HCT116 (cell line): ENCODE measurements around the gene OR10T2. TPM values are rescaled to one million over a fixed set of nuclear protein-coding genes. Genes with fewer than 3 reads are reported as not detected.

Source experiments
- ATAC-seq: fragments of 200-7000 bp; cut with Tn5 transposase; 2 replicates; pipeline ENCODE4 v1.9.1; 2020; ENCODE audit warnings: mild to moderate bottlenecking, moderate library complexity
- BruUV-seq: library from RNA; stranded (reverse); fragments of 400-500 nt; replicated peaks from 2 replicates; lab custom pipeline; 2021; lab: Mats Ljungman, UMichigan
- CTCF ChIA-PET: fragments of 300-600 bp; sonication (Branson Sonifier 250); formaldehyde crosslinking; loops from one replicate; lab custom pipeline; 2021; ENCODE audit warnings: antibody characterized with exemption; lab: Charles Lee
- POLR2A ChIA-PET: fragments of 300-600, 350-600 bp; sonication (Branson Sonifier 250); formaldehyde crosslinking; loops from one replicate; lab custom pipeline; 2021; ENCODE audit warnings: antibody characterized with exemption; lab: Charles Lee
- RAD21 ChIA-PET, 2 experiments: fragments of 300-600 bp; sonication (Branson Sonifier 250); formaldehyde crosslinking; loops; one replicate each; lab custom pipeline; 2023; ENCODE audit warnings: low total read pairs in 2 of 2; ENCODE audit not compliant: uncharacterized antibody in 2 of 2, unreplicated experiment in 2 of 2, low non-redundant PET in 1 of 2; lab: Charles Lee
- DNase-seq: peaks from one replicate; pipeline ENCODE4 v3.0.0-alpha.2; 2010; ENCODE audit warnings: low read depth, low spot score
- H2AFZ ChIP-seq: fragments of 200-600 bp; shearing (Covaris generic), sonication (generic); 2 replicates; pipeline ENCODE4 v1.6.1; 2017; ENCODE audit warnings: low read depth, mixed run types, mixed read lengths, antibody characterized with exemption, low read length; ENCODE audit not compliant: poor library complexity, severe bottlenecking
- H3K27ac ChIP-seq: 2 replicates; pipeline ENCODE4 v1.5.1; 2012; ENCODE audit warnings: low read depth, low read length
- H3K27me3 ChIP-seq: fragments of 200-600 bp; sonication (generic); 2 replicates; pipeline ENCODE4 v1.6.1; 2016; ENCODE audit warnings: mixed run types, low read length, mixed read lengths; ENCODE audit not compliant: insufficient read depth
- H3K36me3 ChIP-seq, 2 experiments: fragments of 200-500 bp in 1 of 2; fragments of 200-600 bp in 1 of 2; sonication (Bioruptor generic) in 1 of 2; sonication (generic) in 1 of 2; 2 replicates each; pipeline versions ENCODE4 v1.5.1 to v1.6.1; 2014 to 2016; ENCODE audit warnings: low read length in 2 of 2, inconsistent platforms in 1 of 2, mixed read lengths in 1 of 2, mixed run types in 1 of 2; ENCODE audit not compliant: insufficient read depth in 2 of 2, control insufficient read depth in 1 of 2
- H3K4me1 ChIP-seq, 2 experiments: fragments of 200-600 bp in 1 of 2; sonication (generic) in 1 of 2; 2 replicates each; pipeline versions ENCODE4 v1.5.1 to v1.6.1; 2012 to 2017; ENCODE audit warnings: low read length in 2 of 2, inconsistent platforms in 1 of 2, mild to moderate bottlenecking in 1 of 2, mixed read lengths in 1 of 2, mixed run types in 1 of 2, moderate library complexity in 1 of 2; ENCODE audit not compliant: insufficient read depth in 2 of 2, control insufficient read depth in 1 of 2
- H3K4me2 ChIP-seq: fragments of 200-600 bp; sonication (generic); 2 replicates; pipeline ENCODE4 v1.6.1; 2017; ENCODE audit warnings: mixed run types, low read length, mixed read lengths
- H3K4me3 ChIP-seq, 2 experiments: fragments of 200-600 bp in 1 of 2; sonication (generic) in 1 of 2; replicated peaks in 1 of 2; 2 replicates each; pipeline ENCODE4 v1.5.1; 2011 to 2016; ENCODE audit warnings: low read length in 2 of 2, control low read depth in 1 of 2, low read depth in 1 of 2, mild to moderate bottlenecking in 1 of 2, mixed read lengths in 1 of 2, mixed run types in 1 of 2
- H3K79me2 ChIP-seq: fragments of 200-600 bp; sonication (generic); 2 replicates; pipeline ENCODE4 v1.6.1; 2017; ENCODE audit warnings: mild to moderate bottlenecking, mixed run types, low read length, moderate library complexity, mixed read lengths; ENCODE audit not compliant: insufficient read depth
- H3K9ac ChIP-seq: fragments of 200-600 bp; sonication (generic); 2 replicates; pipeline ENCODE4 v1.6.1; 2016; ENCODE audit warnings: low read length, mixed read lengths
- H3K9me2 ChIP-seq: fragments of 200-600 bp; sonication (generic), shearing (Covaris generic); 2 replicates; pipeline ENCODE4 v1.6.1; 2017; ENCODE audit warnings: mixed run types, mild to moderate bottlenecking, moderate library complexity; ENCODE audit not compliant: insufficient read depth
- H3K9me3 ChIP-seq, 2 experiments: fragments of 200-500 bp in 1 of 2; fragments of 200-600 bp in 1 of 2; sonication (Bioruptor generic) in 1 of 2; sonication (generic) in 1 of 2; 2 replicates each; pipeline ENCODE4 v1.6.1; 2014 to 2017; ENCODE audit warnings: low read length in 2 of 2, mixed read lengths in 2 of 2, inconsistent platforms in 1 of 2, low read depth in 1 of 2, mild to moderate bottlenecking in 1 of 2, mixed run types in 1 of 2, moderate library complexity in 1 of 2; ENCODE audit not compliant: control insufficient read depth in 1 of 2, insufficient read depth in 1 of 2
- H4K20me1 ChIP-seq: fragments of 200-600 bp; sonication (generic), shearing (Covaris generic); 2 replicates; pipeline ENCODE4 v1.6.1; 2017; ENCODE audit warnings: mixed run types, mild to moderate bottlenecking, moderate library complexity; ENCODE audit not compliant: insufficient read depth
- CEBPB ChIP-seq: IDR thresholded peaks from 2 replicates; pipeline ENCODE4 v1.6.1; 2012; ENCODE audit warnings: low read depth
- ELF1 ChIP-seq: IDR thresholded peaks from 2 replicates; pipeline ENCODE4 v1.6.1; 2012; ENCODE audit warnings: low read depth, borderline replicate concordance
- EZH2 ChIP-seq: fragments of 200-600 bp; sonication (generic); IDR thresholded peaks from 2 replicates; pipeline ENCODE4 v1.6.1; 2017; ENCODE audit warnings: antibody characterized with exemption, mixed run types
- EZH2phosphoT487 ChIP-seq: fragments of 200-600 bp; IDR thresholded peaks from 2 replicates; pipeline ENCODE4 v1.6.1; 2018; ENCODE audit warnings: antibody characterized with exemption, borderline replicate concordance
- FOSL1 ChIP-seq: IDR thresholded peaks from 2 replicates; pipeline ENCODE4 v1.6.1; 2012; ENCODE audit warnings: low read depth
- POLR2A ChIP-seq: IDR thresholded peaks from 2 replicates; pipeline ENCODE4 v1.7.0; 2011; ENCODE audit warnings: borderline replicate concordance; ENCODE audit not compliant: insufficient read depth, insufficient read length; ENCODE audit errors: extremely low read depth
- POLR2AphosphoS5 ChIP-seq: IDR thresholded peaks from 2 replicates; pipeline ENCODE4 v1.6.1; 2011; ENCODE audit warnings: mild to moderate bottlenecking, low read depth, low read length, moderate library complexity
- SIN3A ChIP-seq: IDR thresholded peaks from 2 replicates; pipeline ENCODE4 v1.6.1; 2012; ENCODE audit warnings: low read depth
- YY1 ChIP-seq: IDR thresholded peaks from 2 replicates; pipeline ENCODE4 v1.6.1; 2011; ENCODE audit warnings: low read length, low read depth, moderate library complexity, mild to moderate bottlenecking; ENCODE audit not compliant: insufficient replicate concordance; ENCODE audit errors: extremely low read depth
- ZFX ChIP-seq: fragments of 450-650 bp; IDR thresholded peaks from 2 replicates; pipeline ENCODE4 v1.6.1; 2017
- intact Hi-C: fragments of 100-400 bp; cut with micrococcal nuclease; formaldehyde crosslinking; loops from 2 replicates; pipeline ENCODE4 v1.10.0; 2022
- total RNA-seq: library from RNA; stranded (reverse); gene quantifications from one replicate; pipeline ENCODE4 v1.2.1, GENCODE V29; 2021; ENCODE audit not compliant: unreplicated experiment
- TF ChIP-seq, protein P1 (sequence below): IDR thresholded peaks from 2 replicates; pipeline ENCODE4 v1.6.1; 2012; ENCODE audit warnings: low read depth
- TF ChIP-seq, protein P2 (sequence below): IDR thresholded peaks from 2 replicates; pipeline ENCODE4 v1.6.1; 2011; ENCODE audit warnings: mild to moderate bottlenecking, low read length, moderate library complexity; ENCODE audit not compliant: insufficient replicate concordance; ENCODE audit errors: extremely low read depth

Gene OR10T2
- total RNA-seq, 1 experiment from 2014 or later, result not detected

DNA sequence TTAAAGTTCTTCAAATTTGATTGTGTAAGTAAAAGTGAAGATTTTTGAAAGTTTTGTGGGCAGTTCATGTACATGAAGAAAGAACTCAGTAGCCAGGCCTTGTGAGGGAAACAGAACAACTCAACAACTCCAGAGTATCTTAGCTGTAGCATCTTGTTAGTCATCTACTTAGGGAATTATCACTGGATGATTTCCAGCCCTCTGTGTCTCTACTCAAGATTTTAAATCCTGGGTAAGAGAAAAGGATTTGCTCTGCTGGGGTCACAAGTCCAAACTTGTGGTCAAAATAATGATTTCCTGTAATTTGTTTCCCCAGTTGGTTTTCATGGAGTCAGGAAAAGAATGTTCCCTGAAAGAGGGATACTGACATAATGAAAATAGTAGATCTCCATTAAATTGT, 8.2 kb downstream of the OR10T2 start:
- no peak for DNase-seq
- ChIA-PET POLR2A (interaction anchor here (0.6 kb wide), 1 partner anchor 1054 kb away, joined by 3 read pairs; no protein-coding TSS in a partner anchor), CTCF (no interaction called here)
- Histone ChIP-seq H3K9ac (no peak overlapping the region), H3K4me1 (no peaks in the 10 kb centered on the region), H3K27me3 (no peaks in the 10 kb centered on the region; the same call in 1 of the 2 replicates), H3K36me3 (no peaks in the 10 kb centered on the region)
- TF ChIP-seq, protein P1, sequence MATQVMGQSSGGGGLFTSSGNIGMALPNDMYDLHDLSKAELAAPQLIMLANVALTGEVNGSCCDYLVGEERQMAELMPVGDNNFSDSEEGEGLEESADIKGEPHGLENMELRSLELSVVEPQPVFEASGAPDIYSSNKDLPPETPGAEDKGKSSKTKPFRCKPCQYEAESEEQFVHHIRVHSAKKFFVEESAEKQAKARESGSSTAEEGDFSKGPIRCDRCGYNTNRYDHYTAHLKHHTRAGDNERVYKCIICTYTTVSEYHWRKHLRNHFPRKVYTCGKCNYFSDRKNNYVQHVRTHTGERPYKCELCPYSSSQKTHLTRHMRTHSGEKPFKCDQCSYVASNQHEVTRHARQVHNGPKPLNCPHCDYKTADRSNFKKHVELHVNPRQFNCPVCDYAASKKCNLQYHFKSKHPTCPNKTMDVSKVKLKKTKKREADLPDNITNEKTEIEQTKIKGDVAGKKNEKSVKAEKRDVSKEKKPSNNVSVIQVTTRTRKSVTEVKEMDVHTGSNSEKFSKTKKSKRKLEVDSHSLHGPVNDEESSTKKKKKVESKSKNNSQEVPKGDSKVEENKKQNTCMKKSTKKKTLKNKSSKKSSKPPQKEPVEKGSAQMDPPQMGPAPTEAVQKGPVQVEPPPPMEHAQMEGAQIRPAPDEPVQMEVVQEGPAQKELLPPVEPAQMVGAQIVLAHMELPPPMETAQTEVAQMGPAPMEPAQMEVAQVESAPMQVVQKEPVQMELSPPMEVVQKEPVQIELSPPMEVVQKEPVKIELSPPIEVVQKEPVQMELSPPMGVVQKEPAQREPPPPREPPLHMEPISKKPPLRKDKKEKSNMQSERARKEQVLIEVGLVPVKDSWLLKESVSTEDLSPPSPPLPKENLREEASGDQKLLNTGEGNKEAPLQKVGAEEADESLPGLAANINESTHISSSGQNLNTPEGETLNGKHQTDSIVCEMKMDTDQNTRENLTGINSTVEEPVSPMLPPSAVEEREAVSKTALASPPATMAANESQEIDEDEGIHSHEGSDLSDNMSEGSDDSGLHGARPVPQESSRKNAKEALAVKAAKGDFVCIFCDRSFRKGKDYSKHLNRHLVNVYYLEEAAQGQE, result no peak
- TF ChIP-seq POLR2AphosphoS5 (no peak), SIN3A (no peak), CEBPB (no peak), POLR2A (no peak), YY1 (no peak), EZH2 (no peak), FOSL1 (no peak), EZH2phosphoT487 (no peak), ZFX (no peak), ELF1 (no peak)
- TF ChIP-seq, protein P2, sequence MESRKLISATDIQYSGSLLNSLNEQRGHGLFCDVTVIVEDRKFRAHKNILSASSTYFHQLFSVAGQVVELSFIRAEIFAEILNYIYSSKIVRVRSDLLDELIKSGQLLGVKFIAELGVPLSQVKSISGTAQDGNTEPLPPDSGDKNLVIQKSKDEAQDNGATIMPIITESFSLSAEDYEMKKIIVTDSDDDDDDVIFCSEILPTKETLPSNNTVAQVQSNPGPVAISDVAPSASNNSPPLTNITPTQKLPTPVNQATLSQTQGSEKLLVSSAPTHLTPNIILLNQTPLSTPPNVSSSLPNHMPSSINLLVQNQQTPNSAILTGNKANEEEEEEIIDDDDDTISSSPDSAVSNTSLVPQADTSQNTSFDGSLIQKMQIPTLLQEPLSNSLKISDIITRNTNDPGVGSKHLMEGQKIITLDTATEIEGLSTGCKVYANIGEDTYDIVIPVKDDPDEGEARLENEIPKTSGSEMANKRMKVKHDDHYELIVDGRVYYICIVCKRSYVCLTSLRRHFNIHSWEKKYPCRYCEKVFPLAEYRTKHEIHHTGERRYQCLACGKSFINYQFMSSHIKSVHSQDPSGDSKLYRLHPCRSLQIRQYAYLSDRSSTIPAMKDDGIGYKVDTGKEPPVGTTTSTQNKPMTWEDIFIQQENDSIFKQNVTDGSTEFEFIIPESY, result no peak
- TF ChIP-seq, all 23 proteins: peak for 0
- no peaks in the 10 kb centered on the region for H3K9me2 ChIP-seq
- no peak overlapping the region for H3K4me3 ChIP-seq
- no peaks in the 10 kb centered on the region for H4K20me1 ChIP-seq
- H3K79me2 ChIP-seq, result no peaks in the 10 kb centered on the region
- intact Hi-C loops, result no loop called here
- no peaks in the 10 kb centered on the region for H3K9me3 ChIP-seq
- no peak overlapping the region for H3K4me2 ChIP-seq
- no TSS peak for BruUV-seq
- RAD21 ChIA-PET, result no interaction called here
- no peak for ATAC-seq
- no peak overlapping the region for H3K27ac ChIP-seq
- no peak overlapping the region for H2AFZ ChIP-seq
